Stimulated activated CD8-positive, alpha-beta memory T cell treated with anti-CD3 and anti-CD28 coated beads, Interleukin-2, amount 100 ng/mL, for 48 hours (primary cell): Measurements from ENCODE around the gene PPFIBP2.

Experiments
- DNase-seq, 2 donors: peaks; one replicate each; pipeline ENCODE4 v3.0.0-alpha.2; 2020; ENCODE audit warnings: low read depth in 2 of 2

The PPFIBP2 gene

DNA sequence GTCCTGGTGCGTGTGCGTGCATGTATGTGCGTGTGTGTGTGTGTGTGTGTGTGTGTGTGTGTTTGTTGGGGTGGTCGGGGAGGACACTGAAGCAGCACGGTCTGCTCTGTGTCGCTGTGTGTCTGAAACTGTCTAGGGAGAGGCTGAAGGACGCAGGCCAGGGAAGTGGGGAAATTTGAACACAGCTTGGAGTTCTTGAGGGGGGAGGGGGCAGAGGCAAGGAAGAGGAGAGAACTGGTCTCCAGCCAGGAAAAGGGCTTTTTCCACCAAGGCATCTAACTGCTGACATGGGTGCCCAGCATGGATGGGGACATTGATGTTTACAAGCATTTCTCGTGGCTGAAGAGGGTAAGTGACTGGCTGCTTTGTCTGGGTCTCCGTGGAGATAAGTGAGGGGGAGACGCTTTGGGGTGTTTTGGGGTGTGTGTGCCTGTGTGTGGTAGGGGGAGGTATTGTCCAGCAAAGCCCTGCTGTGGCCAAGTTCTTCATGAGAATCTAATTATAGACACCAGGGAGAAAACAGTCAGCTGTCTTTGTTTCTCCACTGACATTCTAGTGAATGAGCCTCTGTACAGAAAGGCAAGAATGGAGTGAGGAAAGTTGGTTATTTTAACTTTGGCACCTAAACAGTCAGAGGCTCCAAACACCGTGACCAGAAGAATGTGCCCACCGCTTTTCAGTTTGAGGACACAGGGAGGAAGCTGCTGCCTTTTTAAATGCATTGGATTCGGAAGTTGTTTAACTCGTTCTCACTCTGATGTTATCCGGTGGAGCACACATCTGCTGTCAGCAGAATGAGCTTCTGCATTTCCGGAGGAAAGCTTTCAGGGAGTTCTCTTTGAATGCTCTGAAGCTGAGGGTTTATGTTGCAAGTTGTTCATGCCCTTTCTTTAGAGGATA is 63.7 kb downstream of the PPFIBP2 start:
- DNase-seq: no peak

DNA sequence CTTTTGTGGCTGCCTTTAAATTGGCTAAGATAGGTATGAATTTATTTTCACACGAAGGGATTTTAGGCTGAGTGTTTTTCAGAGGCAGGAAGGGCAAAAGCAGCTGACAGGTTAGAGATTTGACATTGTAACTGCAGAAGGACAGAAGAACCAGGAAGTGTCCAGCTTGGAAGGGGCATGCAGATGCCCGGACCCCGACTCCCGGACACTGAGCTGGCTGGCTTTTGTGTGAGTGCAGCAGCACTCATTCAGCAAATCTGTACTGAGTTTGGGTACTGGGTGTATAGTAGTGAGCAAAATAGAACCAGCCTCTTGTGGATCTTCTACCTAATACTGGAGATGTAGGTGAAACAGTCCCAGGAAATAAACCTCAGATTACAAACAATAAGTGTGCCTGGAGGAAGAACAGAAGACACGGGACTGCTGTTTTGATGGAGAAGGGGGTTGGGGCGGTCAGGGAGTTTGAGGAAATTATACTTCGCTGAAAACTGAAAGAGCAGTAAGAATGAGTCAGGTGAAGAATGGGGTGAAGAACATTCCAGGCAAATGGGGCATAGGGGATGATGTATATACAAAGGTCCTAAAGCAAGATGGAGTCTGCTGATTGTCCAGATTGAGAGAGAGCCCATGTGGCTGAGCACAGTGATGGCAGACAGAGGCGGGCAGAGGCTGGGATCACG is 64.6 kb downstream of the PPFIBP2 start:
- no peak for DNase-seq

DNA sequence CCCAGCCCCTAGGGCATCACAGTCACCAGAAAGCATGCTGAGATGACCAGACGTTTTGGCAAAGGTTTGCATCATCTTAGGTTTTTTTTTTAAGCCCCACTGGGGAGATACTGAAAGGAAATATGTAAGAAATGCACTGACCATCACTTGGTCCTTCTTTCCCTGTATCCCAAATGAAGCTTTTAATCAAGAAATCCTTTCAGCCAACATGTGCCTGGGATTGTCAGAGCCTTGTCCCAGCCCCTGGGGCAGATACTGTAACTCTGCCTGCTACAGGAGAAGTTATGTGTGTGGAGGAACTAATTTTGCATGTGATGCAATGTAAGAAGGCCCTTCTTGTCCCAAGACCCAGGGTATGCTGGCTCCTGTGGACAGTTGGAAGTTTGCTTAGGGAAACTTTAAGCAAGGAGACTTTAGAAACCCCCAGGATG is 65.6 kb downstream of the PPFIBP2 start:
- no peak for DNase-seq

DNA sequence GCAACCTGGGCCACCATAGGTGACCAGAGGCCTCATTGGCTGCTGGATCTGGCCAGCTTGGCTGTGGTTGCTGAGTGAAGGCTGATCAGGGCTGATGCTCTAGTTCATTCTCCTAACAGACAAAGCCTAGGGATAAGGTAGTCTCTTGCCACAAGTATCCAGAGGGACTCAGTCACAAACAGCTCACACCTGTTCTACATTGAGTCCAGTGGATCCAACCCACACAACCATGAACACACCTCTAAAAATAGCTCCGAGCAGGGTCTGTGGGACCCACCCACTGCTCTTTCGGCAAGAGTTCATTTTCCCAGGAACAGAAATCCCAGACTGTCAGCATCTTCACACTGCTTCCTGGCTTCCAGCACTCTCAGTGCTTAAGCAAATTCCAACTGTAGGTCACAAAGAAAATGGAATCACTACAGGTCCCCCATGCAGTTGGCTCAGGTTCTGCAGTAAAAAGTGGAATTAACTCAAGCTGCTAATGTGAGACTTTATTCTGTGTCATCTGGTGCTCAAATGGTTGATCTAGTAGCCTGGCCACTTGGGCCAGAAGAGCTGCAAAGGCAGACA is 67.3 kb downstream of the PPFIBP2 start:
- DNase-seq: no peak

DNA sequence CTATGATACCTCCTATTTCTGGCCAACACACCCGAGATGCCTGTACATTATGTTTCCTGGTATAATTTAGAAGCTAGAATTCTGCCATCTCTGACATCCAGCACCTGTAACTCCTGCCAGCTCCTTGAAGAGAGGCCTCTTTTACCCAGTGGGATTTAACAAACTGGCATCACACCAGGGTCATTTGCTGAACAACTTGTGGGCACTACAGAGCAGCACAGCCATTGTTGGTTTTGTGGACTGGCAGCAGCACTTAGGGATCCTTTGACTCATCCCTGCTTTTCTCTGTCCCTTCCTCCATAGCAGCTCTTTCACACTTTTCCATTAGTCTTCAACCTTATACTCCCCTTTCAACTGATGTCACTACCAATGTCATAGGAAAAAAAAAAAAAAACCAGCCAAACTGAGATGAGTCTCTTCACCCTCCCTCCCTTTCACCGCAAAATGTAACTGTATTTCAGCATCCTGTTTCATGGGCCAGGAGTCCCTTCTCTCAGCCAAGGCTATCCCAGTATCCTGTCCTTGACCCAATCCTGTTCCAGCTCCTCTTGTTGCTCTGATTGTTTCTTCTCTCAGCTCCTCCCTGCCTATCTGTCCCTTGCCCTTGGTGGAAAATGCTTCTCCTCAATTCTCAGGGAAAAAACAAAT is 68.7 kb downstream of the PPFIBP2 start:
- no peak for DNase-seq

DNA sequence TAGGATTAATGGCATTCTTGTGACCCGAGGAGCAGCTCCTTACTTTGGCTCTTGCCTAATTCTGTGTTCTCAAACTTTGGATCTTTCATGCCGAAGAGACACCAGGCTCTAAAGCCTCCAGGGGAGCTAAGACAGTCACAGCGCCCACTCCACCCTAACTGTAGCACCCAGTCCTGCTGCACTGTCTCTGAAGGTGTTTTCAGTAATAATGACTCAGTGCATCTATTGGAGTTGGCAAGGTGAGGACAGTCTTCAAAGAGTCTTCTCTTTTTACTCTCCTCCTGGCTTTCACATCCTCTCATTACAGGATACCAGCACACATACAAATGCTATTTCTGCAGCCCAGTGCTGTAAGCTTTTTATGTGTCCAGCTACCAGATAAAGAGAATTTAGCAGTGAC is 69.4 kb downstream of the PPFIBP2 start:
- no peak for DNase-seq

DNA sequence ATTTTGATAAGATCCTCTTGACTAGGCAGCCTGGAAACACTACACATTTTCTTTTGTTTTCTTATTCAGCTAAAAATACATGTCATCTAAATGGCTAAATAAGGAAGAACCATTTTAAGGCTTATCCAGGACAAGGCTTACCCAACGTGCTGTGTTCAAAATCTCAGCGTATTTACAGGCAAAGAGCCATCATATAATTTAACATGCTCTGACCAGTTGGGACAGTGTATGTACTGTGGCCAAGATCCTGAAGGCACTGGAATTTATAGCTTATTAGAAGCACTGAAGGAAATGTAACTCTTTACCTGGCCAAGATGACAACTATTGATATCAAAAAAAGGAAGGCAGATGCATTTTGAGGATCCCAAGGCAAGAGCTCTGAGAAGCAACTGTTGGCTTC is 71.1 kb downstream of the PPFIBP2 start:
- no peak for DNase-seq

DNA sequence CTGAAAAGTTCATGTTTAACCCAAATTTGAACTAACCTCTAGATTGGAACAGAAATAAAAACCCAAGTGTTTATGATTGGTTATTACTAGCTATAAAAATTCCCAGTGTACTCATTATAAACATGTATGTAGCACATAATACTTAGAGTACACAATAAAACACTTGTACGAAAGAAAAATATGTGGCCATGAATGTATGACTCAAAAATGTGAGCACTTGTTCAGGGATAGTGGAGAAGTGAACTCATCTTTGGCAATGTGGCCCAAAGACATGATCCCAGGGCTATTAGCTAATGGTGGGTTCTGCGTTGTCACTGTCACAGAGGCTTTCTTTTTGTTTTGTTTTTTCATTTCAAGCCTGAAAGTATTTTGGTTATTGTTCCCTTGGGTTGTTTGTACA is 72.0 kb downstream of the PPFIBP2 start:
- DNase-seq: no peak

DNA sequence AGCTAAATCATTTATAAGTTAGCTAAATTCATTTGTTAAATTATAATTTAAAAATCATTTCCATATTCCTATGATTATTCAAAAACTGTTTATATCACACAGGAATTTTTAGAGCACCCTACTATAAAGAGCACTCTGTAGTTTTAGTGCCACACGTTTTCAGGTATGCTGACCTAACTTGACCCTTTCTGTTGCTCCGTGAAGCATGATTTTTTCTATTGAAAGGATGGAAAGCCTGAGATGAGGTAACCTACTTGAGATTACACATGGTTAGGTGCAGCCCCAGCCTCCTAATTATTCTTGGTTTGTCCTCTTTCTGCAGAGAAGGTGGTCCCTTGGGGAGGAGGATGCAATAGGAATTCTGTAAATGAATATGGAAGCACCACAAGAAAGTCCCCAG is 72.6 kb downstream of the PPFIBP2 start:
- no peak for DNase-seq

DNA sequence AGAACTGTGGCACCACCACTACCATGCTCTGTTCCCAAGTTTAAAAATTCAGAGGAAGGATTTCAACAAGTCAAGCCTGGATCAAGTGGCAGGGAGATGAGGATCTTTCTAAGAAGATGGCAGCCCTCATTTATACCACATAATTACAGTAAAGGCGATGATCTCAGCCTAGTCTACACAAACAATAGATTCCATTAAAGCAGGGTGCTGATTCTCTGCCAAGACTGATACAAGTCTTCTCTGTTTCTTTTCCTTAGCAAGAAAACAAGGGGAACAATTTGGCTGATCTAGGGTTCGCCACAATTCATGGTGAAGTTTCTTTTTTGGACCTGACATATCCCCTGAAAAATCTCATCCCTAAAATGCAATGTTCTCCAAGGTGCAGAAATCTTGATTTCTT is 73.9 kb downstream of the PPFIBP2 start:
- no peak for DNase-seq

DNA sequence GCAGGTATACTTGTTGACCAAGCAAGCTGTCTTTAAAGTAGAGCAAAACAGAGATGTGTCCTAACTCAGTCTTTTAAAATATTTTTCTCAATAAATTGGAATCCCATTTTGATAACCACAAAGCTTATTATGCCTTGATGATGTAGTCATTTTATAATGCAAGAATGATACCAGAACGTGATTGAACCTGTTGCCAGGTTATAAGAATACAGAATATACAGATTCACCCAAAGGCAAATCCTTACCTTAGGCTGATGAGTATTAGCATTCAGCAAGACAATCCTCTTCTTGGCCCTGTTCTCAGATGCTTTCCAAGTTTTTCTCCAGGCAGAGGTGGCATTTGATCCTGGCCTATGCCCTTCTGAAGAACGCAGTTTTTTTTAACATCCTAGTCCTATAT is 76.1 kb downstream of the PPFIBP2 start:
- DNase-seq: no peak

DNA sequence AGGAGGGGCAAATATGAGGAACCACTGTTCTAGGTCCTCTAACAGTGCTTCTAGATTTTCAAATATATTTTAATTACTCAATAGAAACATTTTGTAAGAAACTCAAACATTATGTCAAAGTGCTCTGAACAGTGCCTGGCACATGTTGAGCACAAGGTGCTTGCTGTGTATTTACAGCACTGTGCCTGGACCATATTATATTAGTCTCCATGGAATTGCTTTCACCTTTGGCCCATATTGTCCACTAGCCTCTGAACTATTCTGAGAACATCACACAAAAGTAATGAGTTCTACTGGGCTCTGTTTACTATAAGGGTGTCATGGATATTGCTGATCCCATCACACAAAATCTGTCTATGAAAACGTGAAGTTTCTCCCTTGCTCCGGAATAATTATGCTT is 76.7 kb downstream of the PPFIBP2 start:
- no peak for DNase-seq

DNA sequence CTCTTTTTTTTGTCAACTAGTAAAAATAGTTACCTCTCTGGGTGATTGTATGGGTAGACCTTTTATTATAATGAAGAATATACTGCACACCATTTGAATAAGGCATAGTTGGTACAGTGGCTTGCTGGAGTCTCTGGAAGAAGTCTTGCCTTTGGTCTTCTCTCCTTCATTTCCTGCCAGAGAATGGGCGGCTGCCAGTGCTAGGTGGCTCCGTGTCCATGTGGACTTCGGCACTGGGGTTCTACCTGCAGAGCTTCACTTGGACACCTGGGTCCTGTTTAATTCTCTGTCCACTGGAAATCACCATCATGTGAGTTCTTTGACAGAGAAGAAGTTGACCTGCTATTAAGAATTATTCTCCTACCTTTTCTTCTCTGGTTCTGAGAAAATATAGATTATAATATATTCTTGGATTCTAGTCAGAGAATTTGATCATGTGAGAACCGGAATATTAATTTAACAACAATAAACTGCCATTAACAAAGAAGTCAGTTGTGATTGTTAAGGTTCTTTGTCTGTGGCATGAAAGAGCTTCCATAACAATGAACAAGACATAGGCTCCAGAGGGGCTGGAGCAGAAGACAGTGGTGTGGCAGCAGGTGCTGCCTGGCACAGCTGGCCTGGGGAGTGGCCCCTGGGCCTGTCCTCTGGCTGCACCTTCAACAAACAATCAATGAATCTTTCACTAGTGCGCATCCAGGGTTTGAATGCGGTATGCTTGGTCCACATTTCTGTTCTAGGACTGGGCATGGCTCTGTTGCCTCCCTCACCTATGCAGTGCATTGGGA is 77.5 kb downstream of the PPFIBP2 start:
- no peak for DNase-seq

DNA sequence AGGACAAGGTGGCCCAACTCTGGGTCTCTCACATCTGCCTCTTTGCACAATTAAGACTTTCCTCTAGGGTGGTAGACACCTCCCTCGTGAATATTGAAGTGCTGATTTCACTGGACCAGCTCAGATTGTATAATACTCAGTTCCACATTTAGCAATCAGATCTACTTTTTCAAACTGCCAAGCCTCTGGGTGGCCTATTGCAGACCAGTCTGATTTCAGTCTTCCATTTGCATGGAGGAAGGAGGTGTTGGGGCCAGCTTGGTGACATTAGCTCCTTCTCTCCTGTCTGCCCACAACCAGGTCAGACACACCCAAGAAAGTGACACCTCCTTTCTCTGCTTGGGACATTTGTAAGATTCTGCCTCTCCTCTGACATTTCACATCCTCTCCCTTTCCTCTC is 78.2 kb downstream of the PPFIBP2 start:
- no peak for DNase-seq

DNA sequence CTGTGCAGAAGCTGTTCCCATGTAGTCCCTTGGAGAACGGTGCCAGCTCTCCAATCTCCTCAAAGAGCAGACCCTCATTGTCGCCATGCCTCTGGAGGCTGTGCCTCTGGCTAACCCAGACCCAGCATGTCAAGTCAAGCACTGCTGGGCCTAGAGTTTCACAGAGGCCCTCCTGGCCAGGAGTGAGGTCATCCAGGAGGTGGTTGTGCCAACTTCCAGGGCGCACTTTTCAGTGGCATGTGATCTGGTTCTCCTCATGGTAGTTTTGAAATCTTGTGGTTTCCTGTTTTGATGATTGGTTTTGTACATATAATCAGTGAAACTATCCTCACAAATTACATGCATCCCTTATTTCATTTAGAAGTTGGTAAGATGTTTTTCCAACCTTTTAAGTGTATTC is 78.9 kb downstream of the PPFIBP2 start:
- no peak for DNase-seq

DNA sequence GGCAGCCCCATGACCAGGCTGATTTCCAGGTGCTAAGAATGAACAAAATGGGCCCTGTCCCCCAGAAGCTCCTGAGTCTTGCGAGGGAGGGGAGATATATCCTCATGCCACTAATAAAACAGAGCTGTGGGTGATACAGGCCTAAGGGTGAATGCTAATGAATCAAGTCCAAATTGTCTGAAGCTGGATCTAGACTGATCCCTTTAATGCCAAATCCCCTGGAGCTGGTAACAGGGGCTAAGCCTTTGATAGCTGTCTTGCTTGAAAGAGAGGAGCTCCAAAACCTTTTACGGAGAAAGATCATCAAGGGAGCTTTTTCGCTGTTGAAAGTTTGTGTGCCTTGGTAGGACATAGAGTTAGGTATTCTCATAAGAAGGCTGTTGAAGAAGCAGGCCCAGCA is 79.7 kb downstream of the PPFIBP2 start:
- DNase-seq: no peak

DNA sequence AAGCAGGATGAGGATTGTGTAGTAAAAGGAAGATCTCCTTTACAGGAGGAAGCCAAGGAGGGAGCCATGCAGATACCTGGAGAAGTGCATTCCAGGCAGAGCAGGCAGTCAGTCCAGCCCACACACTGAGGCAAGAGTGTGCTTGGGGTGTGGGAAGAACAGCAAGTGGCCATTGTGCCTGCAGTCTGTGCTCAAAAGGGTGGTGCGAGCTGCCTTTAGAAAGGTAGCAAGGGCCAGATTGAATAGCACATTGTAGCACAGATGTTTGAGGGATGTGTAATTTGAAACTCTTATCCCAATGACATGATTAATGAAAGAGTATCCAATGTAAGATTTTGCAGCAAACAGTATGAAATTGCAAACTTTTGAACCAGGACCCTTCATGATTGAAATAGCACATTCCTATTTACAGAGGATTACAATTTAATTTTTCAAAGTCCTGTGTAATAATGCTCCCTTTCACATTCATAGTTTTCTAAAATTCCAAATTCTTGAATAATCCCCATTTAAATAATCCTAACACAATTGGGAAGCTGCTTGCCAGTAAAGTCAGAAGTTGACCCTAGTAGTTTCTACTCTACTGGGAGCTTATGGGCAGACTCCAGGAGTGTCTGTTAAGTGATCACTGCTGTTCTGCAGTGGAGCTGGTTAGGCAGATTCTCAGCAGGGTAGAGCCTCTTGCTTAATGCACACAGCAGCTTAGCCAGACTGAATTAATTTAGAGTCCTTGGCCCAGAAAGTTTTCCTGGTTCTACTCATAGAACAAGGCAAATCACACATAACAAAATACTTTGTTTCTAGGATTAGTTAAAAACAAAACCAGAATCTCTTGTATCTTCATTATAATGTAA is 81.4 kb downstream of the PPFIBP2 start:
- DNase-seq: no peak

DNA sequence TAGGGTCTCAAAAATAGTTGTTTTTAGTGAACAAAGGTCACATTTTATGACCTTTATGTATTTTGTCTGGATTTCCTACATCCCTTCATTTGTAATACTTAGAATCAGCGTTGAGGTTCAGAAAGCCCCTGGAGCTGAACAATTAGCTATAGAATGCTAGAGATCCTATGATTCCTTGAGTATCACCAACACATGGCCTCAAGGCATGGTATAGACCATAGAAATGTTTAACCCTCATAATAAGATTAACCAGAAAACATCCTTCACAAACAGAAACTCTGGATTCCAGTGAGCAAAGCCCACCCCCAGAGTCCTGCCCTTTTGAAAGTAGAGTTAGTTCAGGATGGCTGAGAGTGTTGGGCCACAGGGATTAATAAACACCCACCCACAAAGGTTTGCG is 82.2 kb downstream of the PPFIBP2 start:
- no peak for DNase-seq

DNA sequence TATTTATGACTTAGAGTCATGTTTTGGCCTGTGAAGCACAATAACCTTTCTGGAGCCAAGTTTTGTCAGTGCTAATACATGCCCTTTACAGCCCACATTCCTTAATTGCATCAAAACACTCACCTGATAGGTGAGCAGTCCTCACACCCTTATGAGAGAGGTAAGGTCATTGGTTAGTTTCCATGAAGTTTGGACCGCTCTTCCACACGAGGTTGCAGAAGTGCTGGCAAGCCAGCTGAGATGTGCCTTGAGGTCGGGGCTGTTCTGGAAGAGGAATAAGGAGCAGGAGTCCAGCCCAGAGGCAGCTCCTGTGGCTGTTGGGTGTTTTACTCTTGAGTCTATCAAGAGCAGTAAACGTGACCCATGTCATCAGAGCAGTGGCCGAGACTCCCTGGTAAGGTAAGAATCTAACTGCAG is 83.2 kb downstream of the PPFIBP2 start:
- DNase-seq: no peak

DNA sequence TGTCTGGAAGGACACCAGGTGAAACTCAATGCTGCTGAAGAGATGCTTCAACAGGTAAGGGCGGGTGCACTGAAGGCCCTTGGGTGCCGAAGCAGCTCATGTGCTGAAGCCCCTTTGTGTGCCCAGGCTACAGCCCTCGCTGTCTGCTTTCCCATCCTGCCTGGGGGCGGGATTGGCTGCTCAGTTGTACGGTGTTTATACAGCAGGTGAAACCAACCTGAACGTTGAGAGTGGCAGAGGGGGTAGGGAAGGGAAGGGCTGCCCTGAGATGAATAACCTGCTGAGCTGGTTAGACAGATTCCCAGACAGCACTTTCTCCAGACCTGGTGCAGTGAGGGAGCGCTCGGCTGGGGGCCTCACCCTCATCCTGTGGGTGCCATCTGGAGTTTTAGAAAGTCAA is 83.8 kb downstream of the PPFIBP2 start:
- DNase-seq: no peak

DNA sequence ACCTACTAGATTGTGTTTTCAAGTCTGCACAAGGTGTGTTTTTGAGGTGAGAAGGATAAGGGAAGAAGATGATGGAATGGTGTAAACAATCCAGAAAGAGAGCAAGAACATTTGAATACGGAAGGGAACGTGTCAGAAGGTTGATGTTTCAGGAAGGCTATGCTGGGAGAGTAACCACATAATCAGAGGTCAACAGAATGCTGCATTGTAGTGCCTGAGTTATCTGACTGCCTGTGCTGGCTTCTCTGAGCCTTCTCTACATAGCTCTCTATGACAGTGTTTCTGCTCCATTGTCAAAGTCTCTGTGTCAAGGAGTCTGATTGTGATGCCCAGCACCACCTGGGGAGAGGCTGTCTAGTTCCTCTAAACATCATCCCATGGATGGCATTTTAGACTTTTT is 85.4 kb downstream of the PPFIBP2 start:
- no peak for DNase-seq
